ENCODE data around the gene NIPA2.

- no peak for TF ChIP-seq ZNF692 (tag by site-specific recombination; IDR thresholded peaks at IDR 0.05)
- no peak for TF ChIP-seq ELK4 (IDR thresholded peaks at IDR 0.05; ENCODE audit: borderline replicate concordance, low read depth, low read length)
- TF ChIP-seq ZNF785 (tag by site-specific recombination; IDR thresholded peaks at IDR 0.05) = no peak
- no peak for TF ChIP-seq GLI4 (tag by site-specific recombination; IDR thresholded peaks at IDR 0.05)
- TF ChIP-seq PRDM10 (tag by site-specific recombination; IDR thresholded peaks at IDR 0.05) = no peak
- no peak for TF ChIP-seq ZBTB17 (tag by site-specific recombination; IDR thresholded peaks at IDR 0.05)
- TF ChIP-seq ZBTB26 (tag by site-specific recombination; optimal IDR thresholded peaks at IDR 0.05) = no peak
- TF ChIP-seq ZNF548 (tag by site-specific recombination; IDR thresholded peaks at IDR 0.05) = no peak
- TF ChIP-seq TSHZ1 (tag by site-specific recombination; IDR thresholded peaks at IDR 0.05; ENCODE audit: borderline replicate concordance) = no peak
- no peak for TF ChIP-seq ZNF510 (tag by site-specific recombination; IDR thresholded peaks at IDR 0.05; ENCODE audit: insufficient replicate concordance)
- no peak for TF ChIP-seq CTCF (tag by site-specific recombination; IDR thresholded peaks at IDR 0.05)
- TF ChIP-seq ZNF18 (tag by site-specific recombination; IDR thresholded peaks at IDR 0.05) = no peak
- no peak for TF ChIP-seq ZNF274 (IDR thresholded peaks at IDR 0.05; ENCODE audit: low read length)
- no peak for TF ChIP-seq ZNF274 (tag by site-specific recombination; IDR thresholded peaks at IDR 0.05; ENCODE audit: borderline replicate concordance)
These were observed 7.6 kb downstream of the NIPA2 start for GRCh38 chr15:22846073-22846472.
